HG02970 (cell line): ENCODE data around the gene SELP.

Experiments
- ATAC-seq: cut with Tn5 transposase; IDR thresholded peaks from one replicate; pipeline ENCODE4 v1.9.1; 2021; ENCODE audit warnings: mild to moderate bottlenecking, moderate library complexity, moderate number of reproducible peaks; ENCODE audit not compliant: unreplicated experiment, low FRiP score

SELP gene

GRCh38 chr1:169623132-169623926 lies 6.6 kb downstream of the SELP start:
- no peak for ATAC-seq

GRCh38 chr1:169620565-169620964 lies 9.4 kb downstream of the SELP start:
- no peak for ATAC-seq

- ATAC-seq, result no peak
These were observed 11.6 kb downstream of the SELP start for GRCh38 chr1:169618367-169618766.

GRCh38 chr1:169615803-169616202 lies 14.1 kb downstream of the SELP start:
- no peak for ATAC-seq

GRCh38 chr1:169610858-169611257 lies 19.1 kb downstream of the SELP start:
- ATAC-seq, result no peak

- no peak for ATAC-seq
These were observed 19.8 kb downstream of the SELP start for GRCh38 chr1:169610108-169610507.

- ATAC-seq, result no peak
These were observed 21.7 kb downstream of the SELP start for GRCh38 chr1:169608226-169608625.

- ATAC-seq, result no peak
These were observed 25.0 kb downstream of the SELP start for GRCh38 chr1:169604781-169605560.

- no peak for ATAC-seq
These were observed 28.6 kb downstream of the SELP start for GRCh38 chr1:169601096-169601881.

- ATAC-seq, result no peak
These were observed 33.9 kb downstream of the SELP start for GRCh38 chr1:169595764-169596711.

GRCh38 chr1:169594391-169594790 lies 35.5 kb downstream of the SELP start:
- ATAC-seq, result no peak

GRCh38 chr1:169590932-169591331 lies 39.0 kb downstream of the SELP start:
- no peak for ATAC-seq

- no peak for ATAC-seq
These were observed 41.0 kb downstream of the SELP start for GRCh38 chr1:169588785-169589485.

GRCh38 chr1:169588112-169588511 lies 41.8 kb downstream of the SELP start:
- ATAC-seq, result no peak

- no peak for ATAC-seq
These were observed 43.3 kb downstream of the SELP start, which contains the start of gene F5 for GRCh38 chr1:169586395-169587255. TSS of gene F5 (minus strand) at chr1:169586481. CDS start at chr1:169586386, 95 bp downstream.

- no peak for ATAC-seq
These were observed 43.9 kb downstream of the SELP start for GRCh38 chr1:169586067-169586394.

GRCh38 chr1:169585181-169585580 lies 44.7 kb downstream of the SELP start:
- no peak for ATAC-seq

- no peak for ATAC-seq
These were observed 45.3 kb downstream of the SELP start for GRCh38 chr1:169584483-169585144.
